Omental fat pad (tissue), 4 donors: Measurements from ENCODE around the gene ADSS1. TPM values are rescaled to one million over a fixed set of nuclear protein-coding genes. Genes with fewer than 3 reads are reported as not detected.

Experiments used
- ATAC-seq: fragments of 150-250 bp; one replicate; pipeline ENCODE4 v1.9.1; 2016; ENCODE audit warnings: mild to moderate bottlenecking, moderate library complexity; ENCODE audit not compliant: low FRiP score
- DNase-seq: peaks from one replicate; pipeline ENCODE4 v3.0.0-alpha.2; 2019; ENCODE audit warnings: low spot score
- CTCF ChIP-seq, 3 donors: fragments of 450-650 bp; IDR thresholded peaks; one replicate each; pipeline ENCODE4 v1.5.1; 2016 to 2017; ENCODE audit warnings: antibody characterized with exemption in 3 of 3, mild to moderate bottlenecking in 3 of 3, moderate library complexity in 2 of 3
- total RNA-seq, 4 donors: library from RNA; depleted of rRNA; stranded (reverse); fragments of >200 nt; gene quantifications; one replicate each; pipeline ENCODE4 v1.1.0, GENCODE V29; 2016

Gene ADSS1
- total RNA-seq, 4 donors from 2014 or later: 3.7 to 26.0 (median 5.6) TPM

DNA sequence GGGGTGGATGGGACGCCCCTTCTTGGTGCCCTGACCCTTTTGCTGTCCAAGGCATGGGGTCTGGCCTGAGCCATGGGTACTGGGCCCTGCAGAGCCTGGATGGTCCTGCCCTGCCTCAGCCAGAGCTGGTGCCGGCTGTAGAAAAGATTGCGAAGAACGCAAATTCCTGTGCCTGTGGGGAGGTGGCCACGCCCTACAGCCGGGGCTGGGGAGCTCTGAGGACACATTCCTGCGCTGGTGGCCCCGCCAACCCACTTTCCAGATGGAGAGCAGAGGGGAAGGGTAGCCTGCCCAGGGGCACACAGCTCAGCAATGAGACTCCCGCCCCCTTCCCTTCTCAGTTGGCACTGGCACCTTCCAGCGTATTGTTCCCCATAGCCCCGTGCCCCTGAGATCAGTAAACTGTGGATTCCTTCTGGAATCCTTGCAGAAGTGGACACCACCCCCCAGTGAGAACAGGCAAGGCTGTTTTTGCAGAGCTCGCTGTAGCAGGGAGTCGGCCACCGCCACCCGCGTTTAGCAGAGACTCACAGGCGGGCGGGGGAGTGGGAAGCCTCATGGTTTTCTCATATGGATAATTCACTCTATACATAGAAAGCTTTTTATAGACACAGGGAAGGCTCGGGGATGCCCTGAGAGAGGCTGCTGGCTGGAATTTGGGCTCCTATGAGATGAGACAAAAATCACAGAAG, 26.0 kb upstream of the ADSS1 start:
- no peak for DNase-seq
- no peak for TF ChIP-seq CTCF (IDR thresholded peaks at IDR 0.05)
- peak; percentile 17 for ATAC-seq

GRCh38 chr14:104698688-104699425, 25.2 kb upstream of the ADSS1 start:
- DNase-seq (no peak), ATAC-seq (no peak)

DNA sequence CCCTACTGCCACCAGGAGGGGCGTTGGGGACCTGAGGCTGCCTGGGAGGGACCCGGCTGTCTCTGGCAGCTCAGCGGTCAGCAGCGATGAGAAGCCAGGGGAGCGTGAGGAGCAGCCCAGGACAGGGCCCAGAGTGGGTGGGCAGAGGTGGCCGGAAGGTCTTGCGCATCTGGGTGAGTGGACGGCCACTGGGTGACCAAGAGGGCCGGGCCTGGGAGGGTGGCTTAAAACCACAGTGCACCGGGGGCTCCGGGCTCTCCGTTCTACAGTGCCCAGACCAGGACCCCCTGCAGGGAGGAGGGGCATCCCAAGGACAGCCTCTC, 24.6 kb upstream of the ADSS1 start:
- no peak for TF ChIP-seq CTCF (IDR thresholded peaks at IDR 0.05)
- ATAC-seq (no peak), DNase-seq (no peak)

More at GRCh38 chr14:104698688-104699425, 25.2 kb upstream of the ADSS1 start:
- TF ChIP-seq CTCF (IDR thresholded peaks at IDR 0.05): no peak

GRCh38 chr14:104700225-104700651, 23.8 kb upstream of the ADSS1 start:
- TF ChIP-seq CTCF (IDR thresholded peaks at IDR 0.05): no peak
- ATAC-seq: no peak
- no peak for DNase-seq

GRCh38 chr14:104700747-104701217, 23.2 kb upstream of the ADSS1 start:
- TF ChIP-seq CTCF (IDR thresholded peaks at IDR 0.05): no peak
- DNase-seq (no peak), ATAC-seq (no peak)

DNA sequence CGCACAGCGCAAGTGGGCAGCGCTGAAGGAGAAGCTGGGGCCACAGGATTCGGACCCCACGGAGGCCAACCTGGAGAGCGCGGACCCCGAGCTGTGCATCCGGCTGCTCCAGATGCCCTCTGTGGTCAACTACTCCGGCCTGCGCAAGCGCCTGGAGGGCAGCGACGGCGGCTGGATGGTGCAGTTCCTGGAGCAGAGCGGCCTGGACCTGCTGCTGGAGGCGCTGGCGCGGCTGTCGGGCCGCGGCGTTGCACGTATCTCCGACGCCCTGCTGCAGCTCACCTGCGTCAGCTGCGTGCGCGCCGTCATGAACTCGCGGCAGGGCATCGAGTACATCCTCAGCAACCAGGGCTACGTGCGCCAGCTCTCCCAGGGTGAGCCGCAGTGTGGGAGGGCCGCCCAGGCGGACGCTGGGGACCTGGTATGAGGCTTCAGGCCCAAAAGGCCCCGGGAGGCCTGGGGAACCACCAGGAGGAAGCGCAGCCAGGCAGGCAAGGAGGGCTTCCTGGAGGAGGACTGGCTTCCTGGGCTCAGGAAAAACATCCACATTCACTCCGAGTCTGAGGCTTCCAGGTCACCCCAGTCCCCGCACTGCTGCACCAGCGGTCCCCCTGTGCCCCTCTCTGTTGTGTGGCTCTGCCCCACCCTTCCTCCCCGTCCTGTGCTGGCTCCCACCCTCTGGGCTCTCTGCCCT, 22.5 kb upstream of the ADSS1 start:
- no peak for TF ChIP-seq CTCF (IDR thresholded peaks at IDR 0.05)
- ATAC-seq (no peak), DNase-seq (no peak)
